IPS-18c (cell line): Measurements from ENCODE around the gene MARCHF10.
A peak's percentile ranks its signal among the peaks of the same experiment; 100 is the strongest.

ENCODE experiments used
- H3K4me3 ChIP-seq: 2 replicates; pipeline ENCODE4 v1.7.0; 2013; ENCODE audit warnings: low read depth, mild to moderate bottlenecking, low read length, moderate library complexity; ENCODE audit not compliant: insufficient read depth
- H3K9me3 ChIP-seq: one replicate; pipeline ENCODE4 v1.6.1; 2013; ENCODE audit warnings: mild to moderate bottlenecking, low read length, moderate library complexity; ENCODE audit not compliant: control insufficient read depth, insufficient read depth

Gene MARCHF10

GRCh38 chr17:62666061-62666800 lies 141.9 kb downstream of the MARCHF10 start:
- H3K9me3 ChIP-seq = no peaks in the 10 kb centered on the region

GRCh38 chr17:62665599-62665998 lies 142.5 kb downstream of the MARCHF10 start:
- Histone ChIP-seq H3K4me3 (no peak overlapping the region), H3K9me3 (no peaks in the 10 kb centered on the region)

More at GRCh38 chr17:62666061-62666800, 141.9 kb downstream of the MARCHF10 start:
- no peak overlapping the region for H3K4me3 ChIP-seq

GRCh38 chr17:62664336-62665120 lies 143.6 kb downstream of the MARCHF10 start:
- Histone ChIP-seq H3K4me3 (no peak overlapping the region), H3K9me3 (no peaks in the 10 kb centered on the region)

GRCh38 chr17:62663304-62663703 lies 144.8 kb downstream of the MARCHF10 start:
- Histone ChIP-seq H3K9me3 (no peaks in the 10 kb centered on the region), H3K4me3 (no peak overlapping the region)

DNA sequence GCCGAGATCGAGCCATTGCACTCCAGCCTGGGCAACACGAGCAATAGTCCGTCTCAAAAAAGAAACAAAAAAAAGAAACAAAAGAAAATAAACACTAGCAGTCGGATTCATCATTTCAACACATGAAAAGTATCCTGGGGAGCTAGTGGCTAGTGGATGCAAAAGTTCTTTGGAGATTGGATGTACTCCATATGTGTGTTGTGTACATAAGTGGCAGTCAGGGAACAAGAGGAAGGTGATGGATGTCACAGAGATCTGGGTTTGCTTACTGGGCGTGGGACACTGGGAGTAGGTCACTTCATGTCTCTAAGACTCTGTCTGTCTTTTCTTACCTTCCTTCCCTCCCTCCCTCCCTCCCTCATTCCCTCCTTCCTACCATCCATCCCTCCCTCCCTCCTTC lies 145.3 kb downstream of the MARCHF10 start:
- Histone ChIP-seq H3K4me3 (no peak overlapping the region), H3K9me3 (no peaks in the 10 kb centered on the region)

GRCh38 chr17:62661337-62661736 lies 146.8 kb downstream of the MARCHF10 start:
- Histone ChIP-seq H3K4me3 (no peak overlapping the region), H3K9me3 (no peaks in the 10 kb centered on the region)

DNA sequence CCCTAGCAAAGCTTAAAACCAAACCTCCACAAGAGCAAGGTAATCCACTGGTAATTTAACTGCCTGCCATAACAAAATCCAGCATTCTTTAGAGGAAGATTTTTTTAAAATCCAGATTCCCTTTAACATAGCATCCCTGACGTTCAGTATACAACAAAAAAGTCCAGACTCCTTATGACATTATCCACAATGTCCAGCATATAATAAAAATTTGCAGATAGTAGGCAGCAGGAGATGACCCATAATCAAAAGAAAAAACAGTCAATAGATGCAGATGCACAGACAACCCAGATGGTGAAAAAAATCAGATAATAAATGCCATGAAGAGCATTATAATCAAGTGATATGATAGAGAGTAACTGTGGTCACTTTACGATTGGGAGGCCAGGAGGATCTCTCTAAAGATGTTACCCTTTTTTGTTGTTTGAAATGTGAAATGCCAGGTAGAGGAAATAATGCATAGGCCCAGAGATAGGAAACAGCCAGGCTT lies 147.4 kb downstream of the MARCHF10 start:
- no peaks in the 10 kb centered on the region for H3K9me3 ChIP-seq
- H3K4me3 ChIP-seq = no peak overlapping the region

- H3K9me3 ChIP-seq = no peaks in the 10 kb centered on the region
- no peak overlapping the region for H3K4me3 ChIP-seq
Measured at GRCh38 chr17:62658136-62658920, 149.8 kb downstream of the MARCHF10 start.

- no peaks in the 10 kb centered on the region for H3K9me3 ChIP-seq
- no peak overlapping the region for H3K4me3 ChIP-seq
Measured at GRCh38 chr17:62657690-62658089, 150.4 kb downstream of the MARCHF10 start.

DNA sequence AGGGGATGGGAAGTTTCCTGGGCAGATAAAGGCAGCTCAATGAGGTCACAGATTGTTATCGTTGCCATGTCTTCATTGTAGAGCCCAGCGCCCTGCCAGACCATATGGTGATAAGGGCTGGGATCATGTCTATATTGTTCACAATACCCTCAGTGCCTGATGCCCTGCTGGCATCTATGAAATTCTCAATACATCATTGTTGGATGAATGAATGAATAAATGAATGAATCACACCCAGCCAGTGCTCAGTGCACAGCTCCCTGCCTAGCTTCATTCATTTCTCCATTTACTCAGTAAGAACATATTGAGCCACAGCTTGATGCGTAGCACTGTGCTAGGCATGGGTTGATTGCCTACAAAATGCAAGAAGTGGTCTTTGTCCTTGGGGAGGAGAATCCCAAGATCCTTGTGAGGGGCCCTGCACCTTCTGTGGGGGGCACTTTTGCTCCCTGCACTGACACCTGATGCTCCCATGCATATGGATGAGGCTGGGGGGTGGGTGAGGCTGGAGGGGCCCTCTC lies 150.9 kb downstream of the MARCHF10 start:
- Histone ChIP-seq H3K9me3 (no peaks in the 10 kb centered on the region), H3K4me3 (no peak overlapping the region)

DNA sequence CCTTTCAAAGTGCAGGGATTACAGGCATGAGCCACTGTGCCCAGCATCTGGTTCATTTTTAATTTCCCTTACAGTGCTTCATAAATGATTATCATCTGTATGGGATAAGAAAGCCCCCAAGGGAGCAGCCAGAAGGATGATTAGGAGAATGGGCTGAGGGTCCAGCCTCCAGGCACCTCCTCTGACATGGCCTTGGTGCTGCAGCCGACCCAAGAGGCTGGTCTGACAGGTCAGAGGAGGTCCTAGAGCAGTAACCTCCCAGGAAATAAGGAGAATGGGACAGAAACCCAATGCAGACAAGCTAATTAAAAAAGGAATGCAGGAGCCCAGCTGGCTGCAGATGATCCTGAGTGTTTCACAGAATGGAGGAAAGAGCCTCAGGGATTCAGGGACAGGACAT lies 151.7 kb downstream of the MARCHF10 start:
- Histone ChIP-seq H3K4me3 (no peak overlapping the region), H3K9me3 (no peaks in the 10 kb centered on the region)

DNA sequence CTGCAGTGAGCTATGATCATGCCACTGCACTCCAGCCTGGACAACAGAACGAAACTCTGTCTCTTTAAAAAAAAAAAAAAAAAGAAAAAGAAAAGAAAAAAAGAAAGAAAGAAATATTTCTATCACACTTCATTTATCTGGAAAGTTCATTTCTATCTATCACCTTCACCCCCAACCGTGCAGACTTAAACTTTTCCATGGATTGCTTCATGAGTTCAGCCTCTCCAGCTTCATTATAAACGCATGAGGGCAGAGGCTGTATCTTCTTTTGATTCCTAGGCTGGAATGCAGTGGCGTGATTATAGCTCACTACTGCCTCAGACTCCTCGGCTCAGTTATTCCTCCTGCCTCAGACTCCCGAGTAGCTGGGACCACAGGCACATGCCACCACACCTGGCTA lies 152.5 kb downstream of the MARCHF10 start:
- Histone ChIP-seq H3K4me3 (no peak overlapping the region), H3K9me3 (no peaks in the 10 kb centered on the region)

GRCh38 chr17:62653826-62654761 lies 154.0 kb downstream of the MARCHF10 start:
- Histone ChIP-seq H3K9me3 (no peaks in the 10 kb centered on the region), H3K4me3 (no peak overlapping the region)

GRCh38 chr17:62653002-62653825 lies 154.9 kb downstream of the MARCHF10 start:
- Histone ChIP-seq H3K4me3 (peak overlapping the region; percentile 69), H3K9me3 (no peaks in the 10 kb centered on the region)

DNA sequence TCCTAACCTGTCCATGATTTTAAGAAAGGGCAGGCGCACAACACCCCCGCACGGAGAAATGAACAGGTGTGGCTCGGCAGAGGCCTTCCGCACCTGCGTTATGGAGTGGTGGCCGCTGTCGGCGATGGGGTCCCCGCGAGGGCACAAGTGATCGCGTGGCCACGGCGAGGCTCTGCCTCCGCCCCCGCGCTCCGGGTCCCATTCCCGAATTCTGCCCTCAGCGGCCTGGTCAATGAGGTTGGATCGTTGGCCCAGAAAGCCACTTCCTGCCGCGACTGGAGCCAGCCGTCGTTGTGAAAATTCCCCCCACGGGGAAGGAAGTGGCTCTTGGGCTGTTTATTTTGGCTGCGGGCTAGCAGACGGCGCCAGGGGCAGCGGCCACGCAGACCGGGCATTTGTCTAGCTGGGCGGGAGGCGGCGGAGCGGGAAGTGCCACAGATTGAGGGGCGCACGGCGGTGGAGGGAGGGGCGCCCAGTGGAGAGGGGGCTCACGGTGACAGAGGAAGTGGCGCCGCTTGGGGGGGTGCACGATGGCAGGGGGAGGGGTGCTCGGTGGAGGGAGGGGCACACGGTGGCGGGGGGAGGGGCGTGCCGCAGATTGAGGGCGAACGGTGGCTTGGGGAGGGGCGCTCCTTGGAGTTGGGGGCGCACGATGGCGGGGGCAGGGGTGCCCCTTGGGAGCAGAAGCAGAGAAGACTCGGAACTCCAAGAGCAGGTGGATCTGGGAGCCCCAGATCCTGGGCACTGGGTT lies 155.7 kb downstream of the MARCHF10 start:
- peak overlapping the region; percentile 69 for H3K4me3 ChIP-seq

More for the DNA sequence above, 155.7 kb downstream of the MARCHF10 start:
- H3K9me3 ChIP-seq = no peaks in the 10 kb centered on the region
